ENCODE results near the gene TSG101.

Gene TSG101

GRCh38 chr11:18526521-18527296 lies at the start of gene TSG101:
TSG101 (minus strand) TSS chr11:18526942; CDS start chr11:18526816, 126 bp downstream.
- peak; percentile 93 for DNase-seq

GRCh38 chr11:18575361-18575760 lies 48.6 kb upstream of the TSG101 start:
- no peak for DNase-seq

DNA sequence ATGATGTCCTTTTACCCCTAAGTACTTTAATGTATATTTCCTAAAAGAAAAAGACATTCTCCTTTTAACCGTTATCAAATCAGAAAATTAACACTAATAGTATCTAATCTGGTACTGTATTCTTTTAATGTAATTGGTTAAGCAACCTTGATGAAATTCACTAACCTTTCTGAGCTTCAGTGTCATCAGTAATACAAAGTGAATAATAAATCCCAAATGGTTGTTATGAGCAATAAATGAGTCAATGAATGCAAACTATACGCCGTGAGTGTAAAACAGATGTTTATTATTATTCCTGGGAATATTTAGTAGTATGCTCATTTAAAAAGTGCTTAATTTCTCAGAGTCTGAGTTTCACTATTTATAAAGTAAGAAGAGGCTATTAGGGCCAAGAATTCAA lies 40.3 kb upstream of the TSG101 start:
- no peak for DNase-seq

DNA sequence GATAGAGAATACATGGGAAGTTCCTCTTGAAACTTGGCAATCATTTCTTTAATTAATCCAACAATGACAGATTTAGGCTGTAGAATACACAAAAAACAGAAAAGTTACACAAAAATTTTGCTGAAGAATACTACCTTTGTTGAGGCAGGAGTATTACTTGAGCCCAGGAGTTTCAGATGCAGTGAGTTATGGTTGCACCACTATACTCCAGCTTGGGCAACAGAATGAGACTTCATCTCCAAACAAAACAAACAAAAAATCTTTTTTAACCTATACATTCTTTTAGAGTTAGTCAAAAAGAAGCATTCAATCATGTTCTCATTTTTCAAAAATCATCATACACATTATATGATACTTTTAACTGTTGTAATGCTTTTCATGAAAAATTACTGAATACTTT lies 39.7 kb upstream of the TSG101 start:
- no peak for DNase-seq

- DNase-seq, result no peak
Measured at GRCh38 chr11:18564149-18564548, 37.4 kb upstream of the TSG101 start.

DNA sequence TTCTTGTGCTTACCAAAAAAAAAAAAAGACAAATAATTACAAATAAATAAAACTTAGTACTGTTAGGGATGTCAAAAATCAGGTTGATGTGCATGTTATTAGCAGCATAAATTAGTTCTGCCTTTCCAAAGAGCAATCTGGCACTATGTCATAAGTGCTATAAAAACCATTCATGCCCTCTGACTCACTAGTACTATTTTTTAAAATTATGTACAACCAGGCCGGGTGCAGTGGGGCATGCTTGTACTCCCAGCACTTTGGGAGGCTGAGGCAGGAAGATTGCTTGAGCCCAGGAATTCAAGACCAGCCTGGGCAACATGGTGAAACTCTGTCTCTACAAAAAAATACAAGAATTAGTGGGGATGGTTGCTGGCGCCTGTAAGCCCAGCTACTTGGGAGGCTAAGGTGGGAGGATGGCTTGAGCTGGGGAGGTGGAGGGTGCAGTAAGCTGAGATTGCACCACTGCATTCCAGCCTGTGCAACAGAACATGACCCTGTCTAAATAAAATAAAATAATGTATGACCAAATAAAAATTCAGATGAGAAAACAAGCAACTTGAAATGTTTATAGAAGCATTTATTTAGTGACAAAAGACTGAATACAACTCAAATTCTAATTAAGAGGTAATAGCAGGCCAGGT lies 36.5 kb upstream of the TSG101 start:
- no peak for DNase-seq

DNA sequence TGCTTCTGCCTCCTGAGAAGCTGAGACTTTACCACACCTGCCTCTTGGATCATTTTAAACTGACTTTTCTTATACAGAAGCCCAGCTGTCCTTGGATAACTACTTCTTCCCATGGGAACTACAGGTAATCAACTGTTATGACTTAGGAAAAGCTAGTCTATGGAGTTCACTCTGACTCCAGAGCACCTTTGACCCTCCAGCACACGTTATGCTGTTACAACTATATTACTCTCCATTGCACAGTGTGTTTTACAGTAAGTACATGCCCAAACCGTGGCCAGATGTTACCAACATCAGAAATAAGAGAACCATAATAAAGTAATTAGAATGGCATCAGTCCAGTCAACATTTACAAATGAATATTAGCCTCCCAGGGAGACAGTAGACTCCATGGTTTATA lies 21.3 kb upstream of the TSG101 start:
- no peak for DNase-seq

GRCh38 chr11:18540207-18541009 lies 13.7 kb upstream of the TSG101 start:
- DNase-seq, result no peak

- DNase-seq, result no peak
Measured at GRCh38 chr11:18536209-18536608, 9.5 kb upstream of the TSG101 start.

GRCh38 chr11:18534245-18534644 lies 7.5 kb upstream of the TSG101 start:
- no peak for DNase-seq

GRCh38 chr11:18533365-18533764 lies 6.6 kb upstream of the TSG101 start:
- DNase-seq, result no peak

DNA sequence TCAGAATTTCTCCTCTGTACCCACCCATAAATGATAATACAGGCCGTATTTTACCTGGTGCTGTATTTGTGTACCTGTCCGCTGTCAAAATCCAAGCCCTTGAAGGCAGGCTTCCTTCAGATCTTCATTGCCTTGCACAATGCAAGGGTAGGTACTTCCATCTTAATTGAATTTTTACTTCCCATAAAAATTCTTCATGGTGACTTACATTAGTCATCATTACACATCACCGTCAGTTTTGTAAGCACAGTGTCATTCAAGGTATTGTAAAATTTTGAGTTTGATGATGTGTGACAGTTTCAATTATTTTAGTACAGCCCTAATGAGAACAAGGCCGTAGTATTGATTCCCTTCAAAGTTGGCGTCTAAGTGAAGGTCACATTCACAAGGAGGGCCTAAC lies 770 bp upstream of the TSG101 start:
- peak; percentile 12 for DNase-seq

DNA sequence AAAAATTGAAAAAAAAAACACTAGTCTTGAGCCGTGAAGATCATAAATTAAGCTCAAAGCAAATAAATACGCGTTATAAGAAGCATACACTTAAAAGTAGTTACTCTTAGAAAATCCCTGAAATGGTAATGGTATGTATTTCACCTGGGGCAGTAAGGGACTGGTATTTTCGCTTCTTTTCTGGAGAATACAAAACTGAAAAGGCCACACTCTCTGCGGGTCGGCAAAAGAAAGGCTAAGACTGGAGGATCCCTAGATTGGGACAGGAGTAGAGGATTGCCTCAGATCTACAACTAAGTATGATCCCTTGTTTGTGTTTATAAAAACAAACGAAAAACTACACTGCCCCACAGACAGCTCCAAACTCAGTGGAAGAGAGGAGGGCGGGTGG lies 617 bp downstream of the TSG101 start:
- DNase-seq, result no peak

GRCh38 chr11:18524248-18524647 lies 2.5 kb downstream of the TSG101 start:
- no peak for DNase-seq

- DNase-seq, result no peak
Measured at GRCh38 chr11:18523084-18523483, 3.7 kb downstream of the TSG101 start.

DNA sequence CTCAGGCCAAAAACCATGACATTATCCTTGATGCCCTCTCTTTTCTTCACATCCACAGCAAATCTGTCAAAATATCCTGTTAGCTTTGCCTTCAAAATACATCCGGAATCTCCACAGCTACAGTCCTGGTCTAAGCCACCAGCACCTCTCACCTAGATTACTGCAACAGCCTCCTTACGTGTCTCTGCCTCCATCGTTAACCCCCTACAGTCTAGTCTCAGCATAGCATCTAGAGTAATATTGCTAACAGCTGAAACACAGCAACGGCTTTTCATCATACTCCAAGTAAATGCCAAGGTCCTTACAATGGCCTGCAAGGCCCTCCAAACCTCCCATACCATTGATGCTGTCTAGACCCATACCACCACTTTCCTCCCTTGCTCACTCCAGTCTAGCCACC lies 4.4 kb downstream of the TSG101 start:
- DNase-seq, result no peak

- DNase-seq, result no peak
Measured at GRCh38 chr11:18521122-18521521, 5.6 kb downstream of the TSG101 start.

DNA sequence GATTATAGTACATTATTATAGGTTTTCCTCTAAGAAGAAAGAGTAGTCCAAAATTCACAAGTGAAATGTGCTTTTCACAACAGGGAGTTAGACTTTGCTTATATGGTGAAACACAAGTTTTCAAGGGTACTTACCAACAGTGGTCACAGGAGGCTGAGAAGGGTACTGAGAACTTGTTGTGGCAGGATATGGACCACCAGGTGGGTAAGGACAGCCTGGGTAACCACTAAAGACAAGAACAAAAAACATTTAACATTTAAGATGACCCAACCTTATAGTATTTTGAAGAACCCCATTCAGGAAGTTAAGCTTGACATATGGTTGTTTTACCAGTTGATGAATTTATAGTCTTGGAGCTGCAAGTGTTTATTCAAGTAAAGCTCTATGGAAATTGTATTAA lies 24.4 kb downstream of the TSG101 start:
- DNase-seq, result no peak

- DNase-seq, result no peak
Measured at GRCh38 chr11:18501629-18502028, 25.1 kb downstream of the TSG101 start.

DNA sequence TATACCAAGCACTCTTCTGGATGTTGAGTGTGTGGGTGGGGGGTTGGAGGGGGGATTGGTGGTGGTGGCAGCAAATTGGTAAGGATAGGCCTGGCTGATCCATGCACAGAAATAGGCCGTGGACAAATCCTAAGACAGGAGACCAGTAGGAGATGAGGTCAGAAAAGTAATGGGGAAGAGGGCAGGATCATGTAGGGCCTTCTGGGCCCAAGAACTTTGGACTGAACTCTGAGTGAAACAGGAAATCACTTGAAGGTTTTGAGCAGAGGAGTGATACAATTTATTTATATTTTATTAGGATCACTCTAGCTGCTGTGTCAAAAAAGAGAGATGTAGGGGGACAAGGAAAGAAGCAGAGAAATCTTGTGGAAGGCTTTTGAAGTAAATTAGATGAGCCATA lies 28.7 kb downstream of the TSG101 start:
- DNase-seq, result no peak

GRCh38 chr11:18495703-18496102 lies 31.0 kb downstream of the TSG101 start:
- no peak for DNase-seq

DNA sequence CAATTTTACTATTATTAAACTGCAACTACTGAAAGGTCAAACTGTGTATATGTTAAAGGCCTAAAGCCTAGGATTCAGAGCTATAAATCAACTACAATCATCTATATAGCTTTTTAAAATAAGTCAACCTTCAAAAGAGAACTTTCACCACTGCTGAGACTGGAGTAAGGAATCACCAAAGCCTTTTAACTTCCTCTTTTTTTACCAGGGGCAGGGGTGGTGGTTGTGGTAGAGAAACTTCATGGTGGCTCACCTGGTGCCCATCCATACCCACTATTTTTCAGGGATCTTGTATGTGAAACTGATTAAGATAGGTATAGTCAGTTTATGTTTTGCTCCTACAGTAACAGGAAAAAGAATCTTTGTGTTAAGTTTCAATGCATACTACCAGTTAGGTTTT lies 31.5 kb downstream of the TSG101 start:
- DNase-seq, result no peak

DNA sequence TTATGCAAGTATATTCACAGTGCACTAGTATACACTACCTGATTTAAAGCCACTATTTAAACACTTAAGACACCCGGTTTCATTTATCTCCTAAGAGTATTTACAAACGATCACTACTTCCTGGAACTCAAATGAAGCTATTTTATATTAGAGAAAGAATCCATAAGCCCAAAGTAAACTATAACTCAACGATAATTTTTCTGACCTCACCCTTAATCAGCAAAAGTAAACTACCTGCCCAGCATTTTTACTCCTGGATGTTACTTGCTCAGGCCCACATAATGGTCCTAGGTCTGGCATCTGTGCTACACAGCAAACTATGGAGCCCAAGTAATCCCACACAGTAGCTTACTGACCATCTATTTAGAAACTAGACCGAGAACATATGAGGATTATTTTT lies 33.4 kb downstream of the TSG101 start:
- no peak for DNase-seq

GRCh38 chr11:18492888-18493287 lies 33.9 kb downstream of the TSG101 start:
- no peak for DNase-seq

All from KG1 (cell line).